ENCODE data around the gene MOSMO. TPM values are rescaled to one million over a fixed set of nuclear protein-coding genes. Genes with fewer than 3 reads are reported as not detected.
"Not testable (repeated sequence)": the region's sequence is repeated elsewhere in the genome, so short reads cannot be mapped to it uniquely, and the experiment has no call there.

MOSMO gene
- total RNA-seq, 1 experiment from 2014 or later, result 10.9 TPM

- ChIA-PET CTCF (no interaction called here), POLR2A (no interaction called here)
- Mint-ChIP-seq H3K4me1 (ENCODE audit: low read depth, unreplicated experiment) (peaks cover 19% of the 10 kb centered on the region), H3K9me3 (ENCODE audit: unreplicated experiment) (no peaks in the 10 kb centered on the region), H3K27ac (ENCODE audit: unreplicated experiment) (no peak overlapping the region), H3K27me3 (ENCODE audit: insufficient read depth, unreplicated experiment) (no peaks in the 10 kb centered on the region), H3K36me3 (ENCODE audit: insufficient read depth, unreplicated experiment) (no peaks in the 10 kb centered on the region), H3K4me3 (ENCODE audit: unreplicated experiment) (no peak overlapping the region)
- TF ChIP-seq, protein P1, sequence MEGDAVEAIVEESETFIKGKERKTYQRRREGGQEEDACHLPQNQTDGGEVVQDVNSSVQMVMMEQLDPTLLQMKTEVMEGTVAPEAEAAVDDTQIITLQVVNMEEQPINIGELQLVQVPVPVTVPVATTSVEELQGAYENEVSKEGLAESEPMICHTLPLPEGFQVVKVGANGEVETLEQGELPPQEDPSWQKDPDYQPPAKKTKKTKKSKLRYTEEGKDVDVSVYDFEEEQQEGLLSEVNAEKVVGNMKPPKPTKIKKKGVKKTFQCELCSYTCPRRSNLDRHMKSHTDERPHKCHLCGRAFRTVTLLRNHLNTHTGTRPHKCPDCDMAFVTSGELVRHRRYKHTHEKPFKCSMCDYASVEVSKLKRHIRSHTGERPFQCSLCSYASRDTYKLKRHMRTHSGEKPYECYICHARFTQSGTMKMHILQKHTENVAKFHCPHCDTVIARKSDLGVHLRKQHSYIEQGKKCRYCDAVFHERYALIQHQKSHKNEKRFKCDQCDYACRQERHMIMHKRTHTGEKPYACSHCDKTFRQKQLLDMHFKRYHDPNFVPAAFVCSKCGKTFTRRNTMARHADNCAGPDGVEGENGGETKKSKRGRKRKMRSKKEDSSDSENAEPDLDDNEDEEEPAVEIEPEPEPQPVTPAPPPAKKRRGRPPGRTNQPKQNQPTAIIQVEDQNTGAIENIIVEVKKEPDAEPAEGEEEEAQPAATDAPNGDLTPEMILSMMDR (IDR thresholded peaks at IDR 0.05; ENCODE audit: insufficient read depth in 1 of 2, low read depth in 1 of 2, low read length in 1 of 2, severe bottlenecking in 1 of 2, unreplicated experiment in 1 of 2), result no peak
- H3K9me3 ChIP-seq, result no peaks in the 10 kb centered on the region
- peaks cover 11% of the 10 kb centered on the region for H3K4me1 ChIP-seq
- BruUV-seq (replicated peaks), result no TSS peak
- H3K27me3 ChIP-seq (replicated peaks; ENCODE audit: control insufficient read depth, insufficient read depth, low read length), result no peaks in the 10 kb centered on the region
- no peak overlapping the region for H3K4me3 ChIP-seq (ENCODE audit: low read depth, low read length)
- no peaks in the 10 kb centered on the region for H3K36me3 ChIP-seq (ENCODE audit: control insufficient read depth, insufficient read depth, low read length)
- no peak for DNase-seq
- intact Hi-C loops (cut with micrococcal nuclease; ENCODE audit: unreplicated experiment), result no loop called here
These were observed 14.2 kb downstream of the MOSMO start for GRCh38 chr16:22022151-22022550.

DNA sequence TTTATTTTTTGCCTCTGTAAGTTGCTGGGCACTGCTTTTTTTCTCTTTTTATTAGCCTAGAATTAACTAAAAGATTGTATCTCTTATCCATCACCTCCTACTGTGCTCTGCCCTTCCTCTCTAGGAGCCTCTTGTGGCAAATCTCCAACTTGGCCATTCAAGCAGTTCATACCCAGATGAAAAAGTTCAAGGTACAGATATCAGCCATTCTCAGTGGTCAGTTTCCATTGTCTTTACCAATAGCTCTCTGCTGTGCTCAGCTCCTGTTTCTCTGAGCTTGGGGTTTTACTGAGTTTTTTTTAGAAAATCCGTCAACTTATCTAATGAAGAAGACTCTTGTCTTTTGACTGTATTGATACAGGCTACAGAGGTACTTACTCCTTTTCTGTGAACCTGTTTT, 15.6 kb downstream of the MOSMO start:
- no peaks in the 10 kb centered on the region for H3K36me3 ChIP-seq (ENCODE audit: control insufficient read depth, insufficient read depth, low read length)
- Mint-ChIP-seq H3K4me1 (ENCODE audit: low read depth, unreplicated experiment) (peaks cover 19% of the 10 kb centered on the region), H3K4me3 (ENCODE audit: unreplicated experiment) (no peak overlapping the region), H3K27ac (ENCODE audit: unreplicated experiment) (no peak overlapping the region), H3K27me3 (ENCODE audit: insufficient read depth, unreplicated experiment) (no peaks in the 10 kb centered on the region), H3K9me3 (ENCODE audit: unreplicated experiment) (no peaks in the 10 kb centered on the region), H3K36me3 (ENCODE audit: insufficient read depth, unreplicated experiment) (no peaks in the 10 kb centered on the region)
- POLR2A ChIA-PET, result interaction anchor here (0.6 kb wide), 1 partner anchor 12 kb away, joined by 4 read pairs; no protein-coding TSS in a partner anchor
- no peaks in the 10 kb centered on the region for H3K27me3 ChIP-seq (replicated peaks; ENCODE audit: control insufficient read depth, insufficient read depth, low read length)
- CTCF ChIA-PET, result interaction anchor here (0.6 kb wide), 1 partner anchor 13 kb away, joined by 3 read pairs; no protein-coding TSS in a partner anchor
- intact Hi-C loops (cut with micrococcal nuclease; ENCODE audit: unreplicated experiment), result no loop called here
- peaks cover 14% of the 10 kb centered on the region for H3K4me1 ChIP-seq
- no TSS peak for BruUV-seq (replicated peaks)
- no peak overlapping the region for H3K4me3 ChIP-seq (ENCODE audit: low read depth, low read length)
- DNase-seq, result no peak
- H3K9me3 ChIP-seq, result no peaks in the 10 kb centered on the region
- TF ChIP-seq, protein P1 (IDR thresholded peaks at IDR 0.05; ENCODE audit: insufficient read depth in 1 of 2, low read depth in 1 of 2, low read length in 1 of 2, severe bottlenecking in 1 of 2, unreplicated experiment in 1 of 2), result no peak

DNA sequence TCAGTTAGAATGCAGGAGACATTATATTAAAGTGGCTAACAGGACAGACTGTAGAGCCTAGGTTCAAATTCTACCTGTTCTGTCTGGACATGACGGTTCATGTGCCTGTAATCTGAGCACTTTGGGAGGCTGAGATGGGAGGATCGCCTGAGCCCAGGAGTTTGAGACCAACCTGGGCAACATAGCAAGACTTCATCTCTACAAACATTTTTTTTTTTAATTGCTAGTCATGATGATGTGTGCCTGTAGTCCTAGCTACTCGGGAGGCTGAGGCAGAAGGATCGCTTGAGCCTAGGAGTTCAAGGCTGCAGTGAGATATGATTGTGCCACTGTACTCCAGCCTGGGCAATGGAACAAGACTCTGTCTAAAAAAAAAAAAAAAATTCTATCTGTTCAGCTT, 16.9 kb downstream of the MOSMO start:
- H3K36me3 ChIP-seq (ENCODE audit: control insufficient read depth, insufficient read depth, low read length); POLR2A ChIA-PET; H3K36me3 Mint-ChIP-seq (ENCODE audit: insufficient read depth, unreplicated experiment); H3K4me3 ChIP-seq (ENCODE audit: low read depth, low read length); H3K9me3 ChIP-seq; H3K9me3 Mint-ChIP-seq (ENCODE audit: unreplicated experiment); H3K4me3 Mint-ChIP-seq (ENCODE audit: unreplicated experiment); H3K27ac Mint-ChIP-seq (ENCODE audit: unreplicated experiment); H3K27me3 ChIP-seq (replicated peaks; ENCODE audit: control insufficient read depth, insufficient read depth, low read length); BruUV-seq (replicated peaks); CTCF ChIA-PET; DNase-seq; H3K27me3 Mint-ChIP-seq (ENCODE audit: insufficient read depth, unreplicated experiment); intact Hi-C loops (cut with micrococcal nuclease; ENCODE audit: unreplicated experiment): not testable (repeated sequence)
- H3K4me1 Mint-ChIP-seq (ENCODE audit: low read depth, unreplicated experiment), result peaks cover 21% of the 10 kb centered on the region
- peaks cover 16% of the 10 kb centered on the region for H3K4me1 ChIP-seq

DNA sequence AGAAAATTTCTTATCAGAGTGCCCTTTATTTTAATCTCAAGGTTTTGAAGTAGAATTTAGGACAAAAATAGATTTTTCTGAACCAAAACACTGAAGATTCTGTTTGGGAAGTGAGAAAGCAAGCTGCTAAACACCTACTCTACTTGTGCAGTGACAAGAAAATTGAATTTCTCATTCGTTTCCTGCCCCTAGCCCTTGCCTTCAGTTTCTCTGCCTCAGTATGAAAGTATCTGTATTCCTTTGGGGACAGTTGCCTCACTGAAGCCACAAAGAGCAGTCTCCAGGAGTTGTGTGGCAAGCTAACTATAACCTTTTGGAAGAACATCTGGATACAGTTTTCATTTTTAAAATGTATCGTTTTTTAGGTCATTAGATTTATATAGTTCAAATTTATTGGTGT, 19.7 kb downstream of the MOSMO start:
- H3K4me1 ChIP-seq, result peaks cover 22% of the 10 kb centered on the region
- POLR2A ChIA-PET, result no interaction called here
- no peak overlapping the region for H3K4me3 ChIP-seq (ENCODE audit: low read depth, low read length)
- TF ChIP-seq, protein P1 (IDR thresholded peaks at IDR 0.05; ENCODE audit: insufficient read depth in 1 of 2, low read depth in 1 of 2, low read length in 1 of 2, severe bottlenecking in 1 of 2, unreplicated experiment in 1 of 2), result no peak
- Mint-ChIP-seq H3K36me3 (ENCODE audit: insufficient read depth, unreplicated experiment) (no peaks in the 10 kb centered on the region), H3K27me3 (ENCODE audit: insufficient read depth, unreplicated experiment) (no peaks in the 10 kb centered on the region), H3K4me3 (ENCODE audit: unreplicated experiment) (no peak overlapping the region), H3K4me1 (ENCODE audit: low read depth, unreplicated experiment) (peaks cover 35% of the 10 kb centered on the region), H3K9me3 (ENCODE audit: unreplicated experiment) (no peaks in the 10 kb centered on the region), H3K27ac (ENCODE audit: unreplicated experiment) (no peak overlapping the region)
- CTCF ChIA-PET, result interaction anchor here (1.1 kb wide), 1 partner anchor 50 kb away, joined by 3 read pairs; no protein-coding TSS in a partner anchor
- no TSS peak for BruUV-seq (replicated peaks)
- H3K36me3 ChIP-seq (ENCODE audit: control insufficient read depth, insufficient read depth, low read length), result no peaks in the 10 kb centered on the region
- DNase-seq, result no peak
- intact Hi-C loops (cut with micrococcal nuclease; ENCODE audit: unreplicated experiment), result no loop called here
- no peaks in the 10 kb centered on the region for H3K9me3 ChIP-seq
- no peaks in the 10 kb centered on the region for H3K27me3 ChIP-seq (replicated peaks; ENCODE audit: control insufficient read depth, insufficient read depth, low read length)

Measured in Caco-2 (cell line).